HT1080 (cell line): ENCODE results near the gene OR8J3. TPM values are rescaled to one million over a fixed set of nuclear protein-coding genes. Genes with fewer than 3 reads are reported as not detected.
"Not testable (repeated sequence)": the region's sequence is repeated elsewhere in the genome, so short reads cannot be mapped to it uniquely, and the experiment has no call there.

Experiments
- DNase-seq: peaks from one replicate; pipeline ENCODE4 v3.0.0-alpha.2; 2015; ENCODE audit warnings: low read depth
- polyA plus RNA-seq, 2 experiments: library from polyadenylated mRNA; depleted of rRNA; stranded (reverse); fragments of >200 nt; gene quantifications; 2 replicates each; pipeline ENCODE4 v1.2.3, GENCODE V29; 2015
- small RNA-seq: library from RNA; depleted of rRNA; stranded (forward); fragments of <200 nt; gene quantifications from one replicate; pipeline ENCODE3, GENCODE V24; 2014
- total RNA-seq: library from RNA; depleted of rRNA; stranded (reverse); fragments of >200 nt; shearing (Covaris generic); gene quantifications from 2 replicates; pipeline ENCODE4 v1.2.3, GENCODE V29; 2014; rRNA removed

The OR8J3 gene, protein sequence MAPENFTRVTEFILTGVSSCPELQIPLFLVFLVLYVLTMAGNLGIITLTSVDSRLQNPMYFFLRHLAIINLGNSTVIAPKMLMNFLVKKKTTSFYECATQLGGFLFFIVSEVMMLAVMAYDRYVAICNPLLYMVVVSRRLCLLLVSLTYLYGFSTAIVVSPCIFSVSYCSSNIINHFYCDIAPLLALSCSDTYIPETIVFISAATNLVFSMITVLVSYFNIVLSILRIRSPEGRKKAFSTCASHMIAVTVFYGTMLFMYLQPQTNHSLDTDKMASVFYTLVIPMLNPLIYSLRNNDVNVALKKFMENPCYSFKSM
- not detected in 2 replicates for total RNA-seq
- polyA plus RNA-seq (2015; cell fraction: cytosol; rRNA removed), result not detected in 2 replicates
- polyA plus RNA-seq (2015; cell fraction: nucleus; rRNA removed), result not detected in 2 replicates

GRCh38 chr11:56140151-56140661 lies at the start of gene OR8J3:
Gene OR8J3, minus strand, starts transcription at chr11:56140201. Its CDS starts 2,483 bp downstream, at chr11:56137718.
- DNase-seq, result no peak

DNA sequence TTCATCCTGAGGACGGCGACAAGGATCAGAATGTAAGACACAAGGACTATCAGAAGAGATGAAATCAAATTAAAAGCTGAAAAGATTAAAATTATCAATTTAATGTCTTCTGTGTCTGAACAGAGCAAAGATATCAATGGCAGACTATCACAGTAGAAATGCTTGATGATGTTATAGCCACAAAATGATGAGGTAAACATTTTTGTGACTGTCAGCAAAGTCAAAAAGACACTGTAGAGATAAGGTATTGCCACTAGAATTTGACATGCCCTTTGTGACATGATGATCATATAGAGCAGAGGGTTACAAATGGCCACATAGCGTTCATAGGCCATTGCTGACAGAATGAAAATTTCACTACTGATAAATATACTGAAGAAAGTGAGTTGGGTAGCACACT lies 48.6 kb upstream of the OR8J3 start:
- no peak for DNase-seq

GRCh38 chr11:56183459-56183858 lies 43.5 kb upstream of the OR8J3 start:
- no peak for DNase-seq

GRCh38 chr11:56176318-56176717 lies 36.3 kb upstream of the OR8J3 start, which contains the start of gene OR5J2:
Gene OR5J2, plus strand, starts transcription at chr11:56176618. Its CDS starts 0 bp downstream, at chr11:56176618.
- DNase-seq, result no peak

GRCh38 chr11:56172256-56172830 lies 32.3 kb upstream of the OR8J3 start:
- no peak for DNase-seq

- no peak for DNase-seq
Measured at GRCh38 chr11:56163804-56164203, 23.8 kb upstream of the OR8J3 start.

GRCh38 chr11:56160217-56160616 lies 20.2 kb upstream of the OR8J3 start, which contains the start of gene OR8K5:
Gene OR8K5, minus strand, starts transcription at chr11:56160317. Its CDS starts 0 bp downstream, at chr11:56160317.
- no peak for DNase-seq

GRCh38 chr11:56152333-56152732 lies 12.3 kb upstream of the OR8J3 start:
- DNase-seq, result peak; percentile 35

GRCh38 chr11:56151376-56151775 lies 11.4 kb upstream of the OR8J3 start:
- no peak for DNase-seq

DNA sequence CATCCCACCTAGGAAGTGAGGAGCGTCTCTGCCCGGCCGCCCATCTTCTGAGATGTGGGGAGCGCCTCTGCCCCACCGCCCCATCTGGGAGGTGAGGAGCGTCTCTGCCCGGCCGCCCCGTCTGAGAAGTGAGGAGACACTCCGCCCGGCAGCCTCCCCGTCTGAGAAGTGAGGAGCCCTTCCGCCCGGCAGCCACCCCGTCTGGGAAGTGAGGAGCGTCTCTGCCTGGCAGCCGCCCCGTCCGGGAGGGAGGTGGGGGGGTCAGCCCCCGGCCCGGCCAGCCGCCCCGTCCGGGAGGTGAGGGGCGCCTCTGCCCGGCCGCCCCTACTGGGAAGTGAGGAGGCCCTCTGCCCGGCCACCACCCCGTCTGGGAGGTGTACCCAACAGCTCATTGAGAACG lies 3.7 kb upstream of the OR8J3 start:
- not testable (repeated sequence) for DNase-seq

DNA sequence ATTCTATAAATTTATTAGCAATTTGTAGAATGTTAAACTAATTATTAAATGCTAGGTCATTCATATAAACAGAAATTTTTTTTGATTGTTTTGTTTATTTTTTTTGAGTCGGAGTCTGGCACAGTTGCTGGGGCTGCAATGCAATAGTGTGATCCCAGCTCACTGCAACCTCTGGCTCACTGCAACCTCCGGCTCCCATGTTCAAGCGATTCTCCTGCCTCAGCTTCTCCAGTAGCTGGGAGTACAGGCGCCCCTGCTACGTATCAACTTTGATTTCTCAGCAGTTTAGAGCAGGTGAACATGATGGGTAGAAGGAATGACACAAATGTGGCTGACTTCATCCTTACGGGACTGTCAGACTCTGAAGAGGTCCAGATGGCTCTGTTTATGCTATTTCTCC lies 17.9 kb downstream of the OR8J3 start, which contains the start of gene OR8H3:
OR8H3 (plus strand) TSS at position 301 of the 400 bp plus-strand sequence; CDS start at position 301, 0 bp downstream.
- DNase-seq, result no peak

- DNase-seq, result no peak
Measured at GRCh38 chr11:56103210-56103737, 36.7 kb downstream of the OR8J3 start, which contains the start of gene OR8H2. Gene OR8H2, plus strand, starts transcription at chr11:56103687. Its CDS starts 1,356 bp downstream, at chr11:56105043.

GRCh38 chr11:56093008-56093407 lies 47.0 kb downstream of the OR8J3 start, which contains the start of gene OR8I2:
Gene OR8I2, plus strand, starts transcription at chr11:56093308. Its CDS starts 0 bp downstream, at chr11:56093308.
- DNase-seq, result no peak

GRCh38 chr11:56089697-56090096 lies 50.3 kb downstream of the OR8J3 start:
- no peak for DNase-seq

Small RNAs within 50 kb of the gene (small RNA-seq; reads per million reads assigned to genes)
- not detected for gene OR8I4P

Other genes starting within 250 kb of the OR8J3 start
- not detected in 2 replicates for gene OR5W2, start 225.6 kb downstream of the OR8J3 start, total RNA-seq
- not detected in 2 replicates for gene OR5I1, start 203.8 kb downstream of the OR8J3 start, total RNA-seq
- gene OR10AG1, start 170.3 kb downstream of the OR8J3 start, total RNA-seq, result not detected in 2 replicates
- gene OR5F1, start 145.6 kb downstream of the OR8J3 start, total RNA-seq, result not detected in 2 replicates
- not detected in 2 replicates for gene OR5AS1, start 112.5 kb downstream of the OR8J3 start, total RNA-seq
- not detected in 2 replicates for gene OR8I2, start 46.9 kb downstream of the OR8J3 start, total RNA-seq
- not detected in 2 replicates for gene OR8H2, start 36.5 kb downstream of the OR8J3 start, total RNA-seq
- gene OR8H3, start 17.8 kb downstream of the OR8J3 start, total RNA-seq, result not detected in 2 replicates
- not detected in 2 replicates for gene OR8K5, start 20.1 kb upstream of the OR8J3 start, total RNA-seq
- gene OR5J2, start 36.4 kb upstream of the OR8J3 start, total RNA-seq, result not detected in 2 replicates
- not detected in 2 replicates for gene OR5T2, start 94.1 kb upstream of the OR8J3 start, total RNA-seq
- gene OR5T3, start 112.1 kb upstream of the OR8J3 start, total RNA-seq, result not detected in 2 replicates
- not detected in 2 replicates for gene OR5T1, start 134.0 kb upstream of the OR8J3 start, total RNA-seq
- not detected in 2 replicates for gene OR8H1, start 152.1 kb upstream of the OR8J3 start, total RNA-seq
- not detected in 2 replicates for gene OR8K3, start 174.9 kb upstream of the OR8J3 start, total RNA-seq
- gene OR8K1, start 205.8 kb upstream of the OR8J3 start, total RNA-seq, result not detected in 2 replicates
- not detected in 2 replicates for gene OR8J1, start 214.1 kb upstream of the OR8J3 start, total RNA-seq
- not detected in 2 replicates for gene OR8U1, start 235.4 kb upstream of the OR8J3 start, total RNA-seq